Ascending aorta (tissue), 2 donors: ENCODE data around the gene PLSCR3. TPM values are rescaled to one million over a fixed set of nuclear protein-coding genes. Genes with fewer than 3 reads are reported as not detected.

ENCODE experiments used
- DNase-seq, 2 donors: peaks; one replicate each; pipeline ENCODE4 v3.0.0-alpha.2; 2019; ENCODE audit warnings: low spot score in 2 of 2
- H3K27ac ChIP-seq, 2 donors: fragments of 200-600 bp; sonication (generic); one replicate each; pipeline ENCODE4 v1.5.1; 2016 to 2017; ENCODE audit warnings: mild to moderate bottlenecking in 1 of 2
- H3K27me3 ChIP-seq: fragments of 200-600 bp; sonication (generic); one replicate; pipeline ENCODE4 v1.5.1; 2017
- H3K36me3 ChIP-seq, 2 donors: fragments of 200-600 bp; sonication (generic); one replicate each; pipeline ENCODE4 v1.5.1; 2016
- H3K4me1 ChIP-seq, 2 donors: fragments of 200-600 bp; sonication (generic); one replicate each; pipeline ENCODE4 v1.5.1; 2016 to 2017; ENCODE audit warnings: mild to moderate bottlenecking in 1 of 2
- H3K4me3 ChIP-seq, 2 donors: fragments of 200-600 bp; sonication (generic); one replicate each; pipeline ENCODE4 v1.5.1; 2016 to 2017; ENCODE audit warnings: mild to moderate bottlenecking in 1 of 2
- H3K9me3 ChIP-seq, 2 donors: fragments of 200-600 bp; sonication (generic); one replicate each; pipeline ENCODE4 v1.5.1; 2016
- CTCF ChIP-seq, 3 experiments: fragments of 200-600 bp in 2 of 3; fragments of 450-650 bp in 1 of 3; sonication (generic) in 2 of 3; IDR thresholded peaks; one replicate each; pipeline ENCODE4 v1.5.1; 2016 to 2019; ENCODE audit warnings: antibody characterized with exemption in 3 of 3, mild to moderate bottlenecking in 1 of 3, moderate library complexity in 1 of 3
- intact Hi-C: fragments of 100-400 bp; cut with DNase I; formaldehyde crosslinking; loops from one replicate; pipeline ENCODE4 v1.15.1; 2023
- total RNA-seq: library from RNA; depleted of rRNA; stranded (reverse); fragments of >200 nt; gene quantifications from one replicate; pipeline ENCODE4 v1.1.0, GENCODE V29; 2016

The PLSCR3 gene
- 297 TPM for total RNA-seq

- Histone ChIP-seq H3K9me3 (no peaks in the 10 kb centered on the region), H3K4me1 (peaks cover 5 to 14% of the 10 kb centered on the region in 2 donors), H3K36me3 (peaks cover 8 to 24% of the 10 kb centered on the region in 2 donors), H3K27ac (peak within 1 kb of the TSS; percentile 87 to 91), H3K27me3 (no peaks in the 10 kb centered on the region), H3K4me3 (peak within 1 kb of the TSS; percentile 78 to 85)
- intact Hi-C loops: loop anchor here (1.0 to 2.0 kb wide), 2 partner anchors 10 to 66 kb away; partner anchors contain the start of genes NEURL4 and TMEM256
- DNase-seq: peak; percentile 56 to 90
- TF ChIP-seq CTCF (IDR thresholded peaks at IDR 0.05): peak; percentile 23 to 33 (median 25)
Measured at GRCh38 chr17:7394452-7395191, at the start of gene PLSCR3. Gene PLSCR3, minus strand, starts transcription at chr17:7394525. Its CDS starts 415 bp downstream, at chr17:7394110.

- Histone ChIP-seq H3K4me3 (no peak overlapping the region), H3K9me3 (no peaks in the 10 kb centered on the region), H3K36me3 (no peaks in the 10 kb centered on the region), H3K27me3 (peaks cover 16% of the 10 kb centered on the region), H3K27ac (peak overlapping the region in 1 of 2 donors; percentile 34), H3K4me1 (peaks cover 15 to 35% of the 10 kb centered on the region in 2 donors)
- DNase-seq: no peak
- intact Hi-C loops: no loop called here
- no peak for TF ChIP-seq CTCF (IDR thresholded peaks at IDR 0.05)
Measured at GRCh38 chr17:7443499-7444485, 49.5 kb upstream of the PLSCR3 start.

GRCh38 chr17:7442142-7442541 lies 47.8 kb upstream of the PLSCR3 start:
- Histone ChIP-seq H3K27ac (no peak overlapping the region), H3K9me3 (no peaks in the 10 kb centered on the region), H3K4me3 (no peak overlapping the region), H3K36me3 (no peaks in the 10 kb centered on the region), H3K4me1 (peaks cover 18 to 38% of the 10 kb centered on the region in 2 donors), H3K27me3 (peaks cover 18% of the 10 kb centered on the region)
- intact Hi-C loops: no loop called here
- TF ChIP-seq CTCF (IDR thresholded peaks at IDR 0.05): no peak
- no peak for DNase-seq

- no peak for DNase-seq
- peaks cover 27 to 42% of the 10 kb centered on the region in 2 donors for H3K4me1 ChIP-seq
- no peak overlapping the region for H3K4me3 ChIP-seq
- no peak overlapping the region for H3K27ac ChIP-seq
- H3K9me3 ChIP-seq: no peaks in the 10 kb centered on the region
- peaks cover 14% of the 10 kb centered on the region for H3K27me3 ChIP-seq
- no peaks in the 10 kb centered on the region for H3K36me3 ChIP-seq
- intact Hi-C loops: no loop called here
- TF ChIP-seq CTCF (IDR thresholded peaks at IDR 0.05): no peak
Measured at GRCh38 chr17:7441266-7441665, 46.9 kb upstream of the PLSCR3 start.

- intact Hi-C loops: no loop called here
- DNase-seq: no peak
- no peak for TF ChIP-seq CTCF (IDR thresholded peaks at IDR 0.05)
- Histone ChIP-seq H3K36me3 (no peaks in the 10 kb centered on the region), H3K9me3 (no peaks in the 10 kb centered on the region), H3K4me3 (peak overlapping the region; percentile 51 to 53), H3K27me3 (peaks cover 14% of the 10 kb centered on the region), H3K4me1 (peaks cover 25 to 46% of the 10 kb centered on the region in 2 donors), H3K27ac (no peak overlapping the region)
Measured at GRCh38 chr17:7440834-7441195, 46.5 kb upstream of the PLSCR3 start.
